ENCODE data around the gene BCLAF1. TPM values are rescaled to one million over a fixed set of nuclear protein-coding genes. Genes with fewer than 3 reads are reported as not detected.
A peak's percentile ranks its signal among the peaks of the same experiment; 100 is the strongest.

BCLAF1 gene
- total RNA-seq, 1 donor: 154 TPM

GRCh38 chr6:136334465-136334846, 44.8 kb upstream of the BCLAF1 start:
- DNase-seq (ENCODE audit: low read depth): no peak
- H3K4me3 ChIP-seq (ENCODE audit: low read depth, low read length): no peak overlapping the region
- TF ChIP-seq, protein P1, sequence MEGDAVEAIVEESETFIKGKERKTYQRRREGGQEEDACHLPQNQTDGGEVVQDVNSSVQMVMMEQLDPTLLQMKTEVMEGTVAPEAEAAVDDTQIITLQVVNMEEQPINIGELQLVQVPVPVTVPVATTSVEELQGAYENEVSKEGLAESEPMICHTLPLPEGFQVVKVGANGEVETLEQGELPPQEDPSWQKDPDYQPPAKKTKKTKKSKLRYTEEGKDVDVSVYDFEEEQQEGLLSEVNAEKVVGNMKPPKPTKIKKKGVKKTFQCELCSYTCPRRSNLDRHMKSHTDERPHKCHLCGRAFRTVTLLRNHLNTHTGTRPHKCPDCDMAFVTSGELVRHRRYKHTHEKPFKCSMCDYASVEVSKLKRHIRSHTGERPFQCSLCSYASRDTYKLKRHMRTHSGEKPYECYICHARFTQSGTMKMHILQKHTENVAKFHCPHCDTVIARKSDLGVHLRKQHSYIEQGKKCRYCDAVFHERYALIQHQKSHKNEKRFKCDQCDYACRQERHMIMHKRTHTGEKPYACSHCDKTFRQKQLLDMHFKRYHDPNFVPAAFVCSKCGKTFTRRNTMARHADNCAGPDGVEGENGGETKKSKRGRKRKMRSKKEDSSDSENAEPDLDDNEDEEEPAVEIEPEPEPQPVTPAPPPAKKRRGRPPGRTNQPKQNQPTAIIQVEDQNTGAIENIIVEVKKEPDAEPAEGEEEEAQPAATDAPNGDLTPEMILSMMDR (IDR thresholded peaks at IDR 0.05; ENCODE audit: insufficient read depth, low read depth, low read length): no peak

DNA sequence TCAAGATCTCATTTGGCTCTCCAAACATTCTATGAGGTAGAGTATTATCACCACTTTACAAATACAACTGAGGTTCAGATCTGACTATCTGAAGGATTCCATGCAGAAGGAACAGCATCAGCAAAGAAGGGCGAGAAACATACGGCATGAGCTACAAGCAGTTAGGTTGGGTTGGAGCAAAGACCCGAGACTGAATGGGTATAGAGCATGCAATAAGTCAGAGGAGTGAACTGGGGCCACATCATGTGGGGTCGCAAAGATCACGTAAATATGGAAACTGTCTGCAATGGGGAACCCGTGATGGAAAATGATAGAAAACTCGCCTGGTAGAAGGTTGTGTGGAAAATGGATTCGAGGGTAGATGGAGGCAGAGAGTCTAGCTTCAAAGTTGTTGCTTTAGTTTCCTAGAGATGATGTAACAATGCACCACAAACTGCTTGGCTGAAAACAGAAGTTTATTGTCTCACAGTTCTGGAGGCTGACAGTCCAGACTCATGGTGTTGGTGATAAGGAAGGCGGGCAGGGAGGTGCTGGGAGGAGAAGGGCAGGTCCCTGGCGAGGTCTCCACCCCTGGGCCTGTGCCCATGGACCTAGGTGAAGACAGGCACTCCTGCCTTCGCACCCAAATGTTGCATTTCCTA, 44.3 kb upstream of the BCLAF1 start:
- H3K4me3 ChIP-seq (ENCODE audit: low read depth, low read length): no peak overlapping the region
- TF ChIP-seq, protein P1 (IDR thresholded peaks at IDR 0.05; ENCODE audit: insufficient read depth, low read depth, low read length): no peak
- DNase-seq (ENCODE audit: low read depth): no peak

- no peak for DNase-seq (ENCODE audit: low read depth)
- H3K4me3 ChIP-seq (ENCODE audit: low read depth, low read length): no peak overlapping the region
- TF ChIP-seq, protein P1 (IDR thresholded peaks at IDR 0.05; ENCODE audit: insufficient read depth, low read depth, low read length): no peak
These were observed 41.8 kb upstream of the BCLAF1 start for GRCh38 chr6:136331461-136331860.

DNA sequence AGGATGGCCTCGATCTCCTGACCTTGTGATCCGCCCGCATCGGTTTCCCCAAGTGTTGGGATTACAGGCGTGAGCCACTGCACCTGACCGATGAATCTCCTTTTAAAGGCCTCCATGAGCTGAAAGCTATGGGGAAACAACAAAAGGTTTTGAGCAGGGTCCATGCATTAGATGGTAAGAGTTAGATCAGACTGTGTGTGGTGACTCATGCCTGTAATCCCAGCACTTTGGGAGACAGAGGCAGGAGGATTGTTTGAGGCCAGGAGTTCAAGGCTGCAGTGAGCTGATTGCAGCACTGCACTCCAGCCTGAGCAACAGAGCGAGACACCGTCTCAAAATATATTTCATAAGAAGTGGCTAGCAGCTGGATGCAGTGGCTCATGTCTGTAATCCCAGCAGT, 41.0 kb upstream of the BCLAF1 start:
- no peak for DNase-seq (ENCODE audit: low read depth)
- TF ChIP-seq, protein P1 (IDR thresholded peaks at IDR 0.05; ENCODE audit: insufficient read depth, low read depth, low read length): no peak
- H3K4me3 ChIP-seq (ENCODE audit: low read depth, low read length): no peak overlapping the region

- peak; percentile 24 for DNase-seq (ENCODE audit: low read depth)
- H3K4me3 ChIP-seq (ENCODE audit: low read depth, low read length): no peak overlapping the region
- TF ChIP-seq, protein P1 (IDR thresholded peaks at IDR 0.05; ENCODE audit: insufficient read depth, low read depth, low read length): no peak
These were observed 36.5 kb upstream of the BCLAF1 start for GRCh38 chr6:136326038-136326553.

DNA sequence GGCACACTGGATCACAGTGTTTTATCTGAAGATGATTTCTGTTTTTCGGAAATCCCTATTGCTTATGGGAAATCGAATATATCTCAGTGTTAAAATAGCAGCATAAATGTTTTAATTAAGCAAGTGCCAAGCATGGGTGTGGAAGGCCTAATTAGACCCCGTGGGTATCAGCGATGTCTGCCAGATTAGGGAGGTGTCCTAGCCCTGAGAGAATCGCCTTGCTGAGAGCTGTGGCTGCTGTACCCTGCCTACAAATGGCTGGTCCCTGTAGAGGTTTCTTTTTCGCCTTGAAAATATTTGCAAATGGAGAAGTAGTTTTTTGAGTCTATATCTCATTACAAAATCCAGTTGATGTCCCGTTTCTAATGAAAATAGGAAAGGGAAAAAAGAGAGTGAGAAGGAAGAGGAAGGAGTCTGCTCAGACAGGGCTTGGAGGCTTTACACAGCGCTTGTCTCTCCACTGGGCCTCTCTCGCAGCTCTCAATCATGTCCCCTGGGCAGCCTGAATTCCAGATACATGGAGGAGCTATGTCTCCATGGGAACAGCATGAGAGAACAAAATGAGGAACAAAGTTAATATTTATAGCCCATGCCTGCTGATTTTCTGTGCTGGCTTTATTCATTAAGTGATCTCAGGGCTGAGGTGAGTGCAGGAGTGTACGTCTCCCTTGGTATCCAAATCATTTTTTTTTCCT, 35.2 kb upstream of the BCLAF1 start:
- TF ChIP-seq, protein P1 (IDR thresholded peaks at IDR 0.05; ENCODE audit: insufficient read depth, low read depth, low read length): no peak
- no peak overlapping the region for H3K4me3 ChIP-seq (ENCODE audit: low read depth, low read length)
- no peak for DNase-seq (ENCODE audit: low read depth)

Measured in fibroblast of villous mesenchyme (primary cell).